HEK293 (cell line): ENCODE data around the gene RASSF3.

ENCODE experiments used
- CTCF ChIA-PET: fragments of 350-600 bp; formaldehyde crosslinking; extraction: SDS; loops from one replicate; lab custom pipeline; 2021; ENCODE audit warnings: antibody characterized with exemption; lab: Yijun Ruan, JAX
- POLR2A ChIA-PET: fragments of 300-600 bp; formaldehyde crosslinking; extraction: SDS; loops from one replicate; lab custom pipeline; 2020; ENCODE audit warnings: antibody characterized with exemption, inconsistent platforms; lab: Yijun Ruan, JAX
- H3K27ac ChIP-seq: fragments of 200-500 bp; sonication (Bioruptor generic); 2 replicates; pipeline ENCODE4 v1.5.1; 2014; ENCODE audit warnings: low read depth, low read length, control low read depth, inconsistent platforms; ENCODE audit errors: extremely low read depth
- H3K36me3 ChIP-seq, 2 experiments: fragments of 200-500 bp in 1 of 2; sonication (Bioruptor generic) in 1 of 2; 1 replicate in 1 of 2; 2 replicates in 1 of 2; pipeline ENCODE4 v1.5.1; 2014 to 2017; ENCODE audit warnings: inconsistent platforms in 2 of 2, low read length in 2 of 2; ENCODE audit not compliant: control insufficient read depth in 2 of 2, insufficient read depth in 1 of 2
- H3K4me1 ChIP-seq: fragments of 200-500 bp; sonication (Bioruptor generic); 2 replicates; pipeline ENCODE4 v1.5.1; 2014; ENCODE audit warnings: mild to moderate bottlenecking, low read length, inconsistent platforms; ENCODE audit not compliant: control insufficient read depth, insufficient read depth
- H3K4me3 ChIP-seq: 2 replicates; pipeline ENCODE4 v1.5.1; 2011; ENCODE audit warnings: low read depth, mild to moderate bottlenecking, control low read depth, low read length, moderate library complexity
- H3K9me3 ChIP-seq: fragments of 200-500 bp; sonication (Bioruptor generic); 2 replicates; pipeline ENCODE4 v1.5.1; 2014; ENCODE audit warnings: low read depth, low read length, inconsistent platforms; ENCODE audit not compliant: control insufficient read depth, insufficient read depth
- ELK4 ChIP-seq: IDR thresholded peaks from 2 replicates; pipeline ENCODE4 v1.6.1; 2011; ENCODE audit warnings: mild to moderate bottlenecking, low read depth, low read length, borderline replicate concordance
- PRDM1 ChIP-seq: fragments of 450-650 bp; formaldehyde crosslinking; IDR thresholded peaks from 2 replicates; pipeline ENCODE4; 2016; ENCODE audit warnings: missing biosample characterization, missing genetic modification characterization
- ZNF121 ChIP-seq: fragments of 450-650 bp; formaldehyde crosslinking; IDR thresholded peaks from 2 replicates; pipeline ENCODE4 v1.5.1; 2016; ENCODE audit warnings: missing biosample characterization, missing genetic modification characterization
- ZNF148 ChIP-seq: fragments of 450-650 bp; formaldehyde crosslinking; IDR thresholded peaks from 2 replicates; pipeline ENCODE4 v1.5.0; 2017; ENCODE audit warnings: missing biosample characterization, missing genetic modification characterization, borderline replicate concordance
- ZNF214 ChIP-seq: fragments of 450-650 bp; formaldehyde crosslinking; IDR thresholded peaks from 2 replicates; pipeline ENCODE4 v1.5.1; 2017; ENCODE audit warnings: missing biosample characterization, mild to moderate bottlenecking, missing genetic modification characterization, borderline replicate concordance
- ZNF221 ChIP-seq: fragments of 450-650 bp; formaldehyde crosslinking; IDR thresholded peaks from 2 replicates; pipeline ENCODE4 v1.5.1; 2017; ENCODE audit warnings: missing biosample characterization, missing genetic modification characterization, borderline replicate concordance
- ZNF223 ChIP-seq: fragments of 450-650 bp; formaldehyde crosslinking; IDR thresholded peaks from 2 replicates; pipeline ENCODE4 v1.5.1; 2016; ENCODE audit warnings: missing biosample characterization, missing genetic modification characterization
- ZNF23 ChIP-seq: fragments of 450-650 bp; formaldehyde crosslinking; IDR thresholded peaks from 2 replicates; pipeline ENCODE4 v1.5.1; 2016; ENCODE audit warnings: missing biosample characterization, missing genetic modification characterization, borderline replicate concordance
- ZNF26 ChIP-seq: fragments of 450-650 bp; formaldehyde crosslinking; IDR thresholded peaks from 2 replicates; pipeline ENCODE4 v1.5.1; 2016; ENCODE audit warnings: missing biosample characterization, missing genetic modification characterization
- ZNF350 ChIP-seq: fragments of 450-650 bp; formaldehyde crosslinking; IDR thresholded peaks from 2 replicates; pipeline ENCODE4 v1.5.0; 2017; ENCODE audit warnings: missing biosample characterization, mild to moderate bottlenecking, missing genetic modification characterization
- ZNF580 ChIP-seq: fragments of 450-650 bp; formaldehyde crosslinking; IDR thresholded peaks from 2 replicates; pipeline ENCODE4 v1.5.1; 2016; ENCODE audit warnings: missing biosample characterization, missing genetic modification characterization
- ZSCAN16 ChIP-seq: fragments of 450-650 bp; formaldehyde crosslinking; IDR thresholded peaks from 2 replicates; pipeline ENCODE4 v1.5.1; 2016; ENCODE audit warnings: missing biosample characterization, missing genetic modification characterization
- TF ChIP-seq, protein P1 (sequence below): fragments of 450-650 bp; formaldehyde crosslinking; conservative IDR thresholded peaks from 2 replicates; pipeline ENCODE4 v1.5.1; 2016; ENCODE audit warnings: low read depth, missing biosample characterization, missing genetic modification characterization
- TF ChIP-seq, protein P2 (sequence below): fragments of 450-650 bp; formaldehyde crosslinking; IDR thresholded peaks from 2 replicates; pipeline ENCODE4 v1.5.1; 2016; ENCODE audit warnings: missing biosample characterization, missing genetic modification characterization

RASSF3 gene

GRCh38 chr12:64707926-64708325, 97.6 kb downstream of the RASSF3 start:
- no peak overlapping the region for H3K4me3 ChIP-seq
- POLR2A ChIA-PET, result no interaction called here
- CTCF ChIA-PET, result interaction anchor here (2.0 to 3.9 kb wide), 2 partner anchors 11 to 158 kb away, joined by 10 to 20 read pairs; no protein-coding TSS in a partner anchor
- no peak overlapping the region for H3K27ac ChIP-seq
- TF ChIP-seq PRDM1 (tag by site-specific recombination) (no peak), ZNF26 (tag by site-specific recombination) (no peak), ZNF580 (tag by site-specific recombination) (no peak), ZNF121 (tag by site-specific recombination) (no peak), ZNF23 (no peak), ZSCAN16 (tag by site-specific recombination) (no peak), ZNF223 (tag by site-specific recombination) (no peak), ZNF221 (tag by site-specific recombination) (no peak), ZNF350 (tag by site-specific recombination) (no peak), ELK4 (no peak), ZNF214 (tag by site-specific recombination) (no peak), ZNF148 (no peak)
- TF ChIP-seq, protein P1, sequence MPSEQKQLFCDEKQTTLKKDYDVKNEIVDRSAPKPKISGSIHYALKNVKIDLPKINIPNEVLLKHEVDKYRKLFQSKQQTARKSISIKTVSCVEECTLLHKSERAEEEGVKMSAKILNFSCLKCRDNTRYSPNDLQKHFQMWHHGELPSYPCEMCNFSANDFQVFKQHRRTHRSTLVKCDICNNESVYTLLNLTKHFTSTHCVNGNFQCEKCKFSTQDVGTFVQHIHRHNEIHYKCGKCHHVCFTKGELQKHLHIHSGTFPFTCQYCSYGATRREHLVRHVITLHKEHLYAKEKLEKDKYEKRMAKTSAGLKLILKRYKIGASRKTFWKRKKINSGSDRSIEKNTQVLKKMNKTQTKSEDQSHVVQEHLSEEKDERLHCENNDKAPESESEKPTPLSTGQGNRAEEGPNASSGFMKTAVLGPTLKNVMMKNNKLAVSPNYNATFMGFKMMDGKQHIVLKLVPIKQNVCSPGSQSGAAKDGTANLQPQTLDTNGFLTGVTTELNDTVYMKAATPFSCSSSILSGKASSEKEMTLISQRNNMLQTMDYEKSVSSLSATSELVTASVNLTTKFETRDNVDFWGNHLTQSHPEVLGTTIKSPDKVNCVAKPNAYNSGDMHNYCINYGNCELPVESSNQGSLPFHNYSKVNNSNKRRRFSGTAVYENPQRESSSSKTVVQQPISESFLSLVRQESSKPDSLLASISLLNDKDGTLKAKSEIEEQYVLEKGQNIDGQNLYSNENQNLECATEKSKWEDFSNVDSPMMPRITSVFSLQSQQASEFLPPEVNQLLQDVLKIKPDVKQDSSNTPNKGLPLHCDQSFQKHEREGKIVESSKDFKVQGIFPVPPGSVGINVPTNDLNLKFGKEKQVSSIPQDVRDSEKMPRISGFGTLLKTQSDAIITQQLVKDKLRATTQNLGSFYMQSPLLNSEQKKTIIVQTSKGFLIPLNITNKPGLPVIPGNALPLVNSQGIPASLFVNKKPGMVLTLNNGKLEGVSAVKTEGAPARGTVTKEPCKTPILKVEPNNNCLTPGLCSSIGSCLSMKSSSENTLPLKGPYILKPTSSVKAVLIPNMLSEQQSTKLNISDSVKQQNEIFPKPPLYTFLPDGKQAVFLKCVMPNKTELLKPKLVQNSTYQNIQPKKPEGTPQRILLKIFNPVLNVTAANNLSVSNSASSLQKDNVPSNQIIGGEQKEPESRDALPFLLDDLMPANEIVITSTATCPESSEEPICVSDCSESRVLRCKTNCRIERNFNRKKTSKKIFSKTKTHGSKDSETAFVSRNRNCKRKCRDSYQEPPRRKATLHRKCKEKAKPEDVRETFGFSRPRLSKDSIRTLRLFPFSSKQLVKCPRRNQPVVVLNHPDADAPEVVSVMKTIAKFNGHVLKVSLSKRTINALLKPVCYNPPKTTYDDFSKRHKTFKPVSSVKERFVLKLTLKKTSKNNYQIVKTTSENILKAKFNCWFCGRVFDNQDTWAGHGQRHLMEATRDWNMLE (tag by site-specific recombination), result no peak
- TF ChIP-seq, protein P2, sequence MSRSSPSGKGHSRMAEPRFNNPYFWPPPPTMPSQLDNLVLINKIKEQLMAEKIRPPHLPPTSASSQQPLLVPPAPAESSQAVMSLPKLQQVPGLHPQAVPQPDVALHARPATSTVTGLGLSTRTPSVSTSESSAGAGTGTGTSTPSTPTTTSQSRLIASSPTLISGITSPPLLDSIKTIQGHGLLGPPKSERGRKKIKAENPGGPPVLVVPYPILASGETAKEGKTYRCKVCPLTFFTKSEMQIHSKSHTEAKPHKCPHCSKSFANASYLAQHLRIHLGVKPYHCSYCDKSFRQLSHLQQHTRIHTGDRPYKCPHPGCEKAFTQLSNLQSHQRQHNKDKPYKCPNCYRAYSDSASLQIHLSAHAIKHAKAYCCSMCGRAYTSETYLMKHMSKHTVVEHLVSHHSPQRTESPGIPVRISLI, result no peak
- H3K4me1 ChIP-seq, result no peaks in the 10 kb centered on the region
- H3K36me3 ChIP-seq, result peaks cover 0 to 3% of the 10 kb centered on the region in 2 experiments; a peak in 1 of 3 replicates
- no peaks in the 10 kb centered on the region for H3K9me3 ChIP-seq
